KOPT-K1 (cell line): ENCODE data around the gene CAPN11.

Experiments
- H3K27ac ChIP-seq: fragments of 200-600 bp; sonication (generic); 2 replicates; pipeline ENCODE4 v1.5.1; 2016; ENCODE audit warnings: antibody characterized with exemption, mild to moderate bottlenecking, low read depth, low read length; ENCODE audit not compliant: poor library complexity, severe bottlenecking
- H3K36me3 ChIP-seq: fragments of 200-600 bp; sonication (generic); 2 replicates; pipeline ENCODE4 v1.5.1; 2017; ENCODE audit warnings: antibody characterized with exemption, mild to moderate bottlenecking, low read length, moderate library complexity; ENCODE audit not compliant: insufficient read depth
- H3K9me3 ChIP-seq: fragments of 200-600 bp; sonication (generic); 2 replicates; pipeline ENCODE4 v1.5.1; 2017; ENCODE audit warnings: antibody characterized with exemption, low read length, mild to moderate bottlenecking; ENCODE audit not compliant: insufficient read depth, poor library complexity, severe bottlenecking

CAPN11 gene

GRCh38 chr6:44161997-44162338, 3.3 kb downstream of the CAPN11 start:
- Histone ChIP-seq H3K27ac (no peak overlapping the region), H3K9me3 (no peaks in the 10 kb centered on the region), H3K36me3 (no peaks in the 10 kb centered on the region)

DNA sequence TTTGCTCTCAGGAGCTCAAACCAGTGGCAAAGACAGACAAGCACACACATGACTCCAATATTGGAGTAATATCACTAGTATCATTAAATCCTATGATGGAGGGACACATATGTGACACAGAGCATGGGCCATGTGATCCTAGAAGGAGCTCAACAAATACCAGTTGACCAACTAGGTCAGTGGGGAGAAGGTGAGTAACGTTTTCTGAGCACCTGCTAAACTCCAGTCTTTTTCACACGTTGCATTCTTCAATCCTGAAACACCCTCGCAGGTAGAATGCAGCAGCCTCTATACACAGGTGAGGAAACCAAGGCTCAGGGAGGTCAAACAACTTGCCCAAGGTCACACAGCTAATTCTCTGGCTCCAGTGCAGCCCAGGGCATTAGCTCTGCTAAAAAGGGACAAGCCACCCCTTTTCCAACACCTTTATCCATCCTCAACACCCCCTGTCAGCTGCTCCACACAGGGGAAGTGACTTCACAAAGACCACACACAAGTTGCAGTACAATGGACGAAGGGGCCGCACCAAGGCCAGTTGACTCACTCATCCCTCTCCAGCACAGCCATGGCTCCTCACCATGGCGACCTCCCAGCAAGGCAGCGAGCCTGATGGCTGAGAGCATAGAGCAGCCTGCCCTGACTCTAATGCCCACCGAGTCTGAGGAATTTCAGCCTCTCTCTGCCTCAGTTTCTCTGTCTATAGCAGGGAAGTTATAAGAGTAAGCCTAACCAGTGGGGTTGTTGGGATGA, 4.4 kb downstream of the CAPN11 start:
- no peak overlapping the region for H3K27ac ChIP-seq
- no peaks in the 10 kb centered on the region for H3K36me3 ChIP-seq
- H3K9me3 ChIP-seq = no peaks in the 10 kb centered on the region

- Histone ChIP-seq H3K9me3 (no peaks in the 10 kb centered on the region), H3K27ac (no peak overlapping the region), H3K36me3 (no peaks in the 10 kb centered on the region)
Measured at GRCh38 chr6:44166116-44166515, 7.5 kb downstream of the CAPN11 start.

- Histone ChIP-seq H3K9me3 (no peaks in the 10 kb centered on the region), H3K27ac (no peak overlapping the region), H3K36me3 (no peaks in the 10 kb centered on the region)
Measured at GRCh38 chr6:44166591-44167184, 8.1 kb downstream of the CAPN11 start.

- Histone ChIP-seq H3K27ac (no peak overlapping the region), H3K9me3 (no peaks in the 10 kb centered on the region), H3K36me3 (no peaks in the 10 kb centered on the region)
Measured at GRCh38 chr6:44167567-44167966, 8.9 kb downstream of the CAPN11 start.

- H3K36me3 ChIP-seq = no peaks in the 10 kb centered on the region
- no peak overlapping the region for H3K27ac ChIP-seq
- H3K9me3 ChIP-seq = no peaks in the 10 kb centered on the region
Measured at GRCh38 chr6:44169154-44169553, 10.5 kb downstream of the CAPN11 start.

- Histone ChIP-seq H3K27ac (no peak overlapping the region), H3K9me3 (no peaks in the 10 kb centered on the region), H3K36me3 (no peaks in the 10 kb centered on the region)
Measured at GRCh38 chr6:44169886-44170570, 11.4 kb downstream of the CAPN11 start.

DNA sequence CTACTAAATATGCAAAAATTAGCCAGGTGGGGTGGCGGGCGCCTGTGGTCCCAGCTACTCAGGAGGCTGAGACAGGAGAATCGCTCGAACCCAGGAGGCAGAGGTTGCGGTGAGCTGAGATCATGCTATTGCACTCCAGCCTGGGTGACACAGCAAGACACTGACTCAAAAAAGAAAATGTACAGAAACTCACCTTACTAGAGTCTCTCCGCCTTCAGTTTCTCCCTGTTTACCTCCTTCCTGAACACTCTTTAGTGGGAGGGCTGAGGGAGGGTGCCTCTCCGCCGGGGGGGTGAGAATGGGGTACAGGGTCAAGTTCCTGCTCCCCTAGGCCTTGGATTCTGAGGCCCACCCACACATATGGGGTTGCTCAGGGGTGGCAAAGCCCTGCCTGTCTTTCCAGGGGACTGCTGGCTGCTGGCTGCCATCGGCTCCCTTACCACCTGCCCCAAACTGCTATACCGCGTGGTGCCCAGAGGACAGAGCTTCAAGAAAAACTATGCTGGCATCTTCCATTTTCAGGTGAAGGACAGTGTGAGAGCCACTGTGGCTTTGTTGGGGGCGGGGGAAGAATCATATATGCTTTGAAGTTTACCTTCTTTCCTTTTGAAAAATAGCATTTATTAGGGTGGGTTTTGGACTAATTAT, 13.4 kb downstream of the CAPN11 start:
- Histone ChIP-seq H3K27ac (no peak overlapping the region), H3K36me3 (no peaks in the 10 kb centered on the region), H3K9me3 (no peaks in the 10 kb centered on the region)

- H3K27ac ChIP-seq = no peak overlapping the region
- no peaks in the 10 kb centered on the region for H3K9me3 ChIP-seq
- no peaks in the 10 kb centered on the region for H3K36me3 ChIP-seq
Measured at GRCh38 chr6:44172731-44173500, 14.3 kb downstream of the CAPN11 start.

DNA sequence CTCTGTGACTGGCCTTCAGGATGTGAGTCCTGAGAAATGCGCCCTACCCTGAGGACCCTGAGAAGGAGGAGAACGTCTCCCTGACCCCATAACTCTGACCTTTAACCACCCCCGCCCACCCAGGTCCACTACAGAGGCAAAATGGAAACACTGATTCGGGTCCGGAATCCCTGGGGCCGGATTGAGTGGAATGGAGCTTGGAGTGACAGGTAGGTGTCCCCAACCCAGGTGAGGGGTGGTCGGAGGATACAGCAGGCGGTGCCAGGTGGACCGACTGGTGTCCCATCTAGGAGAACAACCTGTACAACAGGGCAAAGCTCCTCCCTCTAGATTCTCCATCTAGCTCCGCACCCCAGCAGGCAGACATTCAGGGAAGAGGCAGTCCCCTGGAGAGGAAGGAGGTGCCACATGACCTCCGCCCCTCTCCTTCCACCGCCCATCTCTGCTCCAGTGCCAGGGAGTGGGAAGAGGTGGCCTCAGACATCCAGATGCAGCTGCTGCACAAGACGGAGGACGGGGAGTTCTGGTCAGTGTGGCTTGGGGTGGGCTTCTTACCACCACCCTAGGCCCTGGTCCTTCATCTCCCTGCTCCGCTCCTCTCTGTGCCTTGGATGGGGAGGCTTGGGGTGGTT, 17.6 kb downstream of the CAPN11 start:
- Histone ChIP-seq H3K9me3 (no peaks in the 10 kb centered on the region), H3K27ac (no peak overlapping the region), H3K36me3 (no peaks in the 10 kb centered on the region)

DNA sequence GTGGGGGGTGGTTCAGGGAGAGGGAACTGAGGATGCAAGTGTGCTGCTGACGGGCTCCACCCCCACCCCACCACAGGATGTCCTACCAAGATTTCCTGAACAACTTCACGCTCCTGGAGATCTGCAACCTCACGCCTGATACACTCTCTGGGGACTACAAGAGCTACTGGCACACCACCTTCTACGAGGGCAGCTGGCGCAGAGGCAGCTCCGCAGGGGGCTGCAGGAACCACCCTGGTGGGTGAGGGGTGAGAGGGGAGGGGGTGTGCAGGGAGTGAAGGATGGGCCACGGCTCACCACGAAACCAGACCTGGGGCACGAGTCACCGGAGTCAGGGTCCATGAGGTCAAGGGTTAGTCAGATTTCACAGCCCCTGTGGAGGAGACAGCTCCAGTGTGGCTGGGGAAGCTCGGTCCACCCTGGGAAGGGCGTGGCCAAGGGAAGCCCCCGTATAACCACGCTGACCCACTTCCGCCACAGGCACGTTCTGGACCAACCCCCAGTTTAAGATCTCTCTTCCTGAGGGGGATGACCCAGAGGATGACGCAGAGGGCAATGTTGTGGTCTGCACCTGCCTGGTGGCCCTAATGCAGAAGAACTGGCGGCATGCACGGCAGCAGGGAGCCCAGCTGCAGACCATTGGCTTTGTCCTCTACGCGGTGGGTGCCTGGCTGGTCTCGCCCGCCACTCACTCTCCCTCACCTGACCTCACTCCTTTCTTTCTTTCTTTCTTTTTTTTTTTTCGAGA, 18.3 kb downstream of the CAPN11 start:
- Histone ChIP-seq H3K36me3 (no peaks in the 10 kb centered on the region), H3K27ac (no peak overlapping the region), H3K9me3 (no peaks in the 10 kb centered on the region)

DNA sequence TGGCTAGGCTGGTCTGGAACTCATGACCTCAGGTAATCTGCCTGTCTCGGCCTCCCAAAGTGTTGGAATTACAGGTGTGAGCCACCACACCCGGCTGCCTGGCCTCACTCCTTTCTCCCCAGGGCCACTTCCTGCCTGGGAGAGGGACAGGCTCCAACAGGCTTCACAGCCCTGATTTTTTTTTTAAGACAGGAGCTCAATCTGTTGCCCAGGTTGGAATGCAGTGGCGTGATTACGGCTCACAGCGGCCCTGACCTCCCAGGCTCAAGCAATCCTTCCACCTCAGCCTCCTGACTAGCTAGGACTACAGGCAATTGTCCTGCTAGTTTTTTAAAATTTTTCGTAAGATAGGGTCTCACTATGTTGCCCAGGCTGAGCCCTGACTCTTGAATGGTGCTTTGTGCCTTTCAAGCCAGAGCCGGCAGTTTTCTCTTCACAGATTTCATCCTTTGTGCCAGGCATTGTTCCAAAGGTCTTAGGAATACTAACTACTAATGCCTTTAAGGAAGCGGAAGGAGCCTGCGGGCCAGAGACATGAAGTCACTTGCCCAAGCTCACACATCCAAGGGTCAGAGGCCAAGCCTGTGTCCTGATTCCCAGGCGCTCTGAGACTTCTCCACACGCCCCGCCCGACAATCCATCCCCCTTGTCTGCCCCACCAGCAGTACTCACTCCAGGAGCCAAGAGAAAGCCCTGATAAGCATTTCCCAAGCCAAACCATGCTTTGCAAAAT, 19.2 kb downstream of the CAPN11 start:
- Histone ChIP-seq H3K36me3 (no peaks in the 10 kb centered on the region), H3K9me3 (no peaks in the 10 kb centered on the region), H3K27ac (no peak overlapping the region)

DNA sequence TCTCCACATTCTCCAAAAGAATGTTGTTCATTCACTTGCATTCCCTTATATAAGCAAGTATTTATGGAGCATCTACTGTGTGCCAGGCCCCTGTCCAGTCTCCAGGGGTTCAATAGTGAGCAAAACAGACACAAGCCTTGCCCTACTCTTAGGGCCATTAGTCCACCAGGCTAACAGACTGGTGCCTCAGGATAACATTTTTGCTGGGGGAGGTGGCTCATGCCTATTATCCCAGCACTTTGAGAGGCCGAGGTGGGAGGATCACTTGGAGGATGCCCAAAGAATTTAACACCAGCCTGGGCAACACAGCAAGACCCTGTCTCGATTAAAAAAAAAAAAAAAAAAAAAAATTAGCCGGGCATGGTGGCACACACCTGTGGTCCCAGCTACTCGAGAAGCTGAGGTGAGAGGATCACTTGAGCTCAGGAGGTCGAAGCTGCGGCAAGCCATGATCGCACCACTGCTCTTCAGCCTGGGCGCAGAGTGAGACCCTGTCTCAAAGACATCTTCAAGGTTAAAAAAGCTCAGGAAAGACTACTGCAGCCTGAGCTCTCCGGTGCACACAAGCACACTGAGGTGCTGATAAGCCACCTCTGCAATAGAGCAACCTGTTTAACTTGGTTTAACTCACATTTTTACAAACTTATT, 19.9 kb downstream of the CAPN11 start:
- Histone ChIP-seq H3K36me3 (no peaks in the 10 kb centered on the region), H3K27ac (no peak overlapping the region), H3K9me3 (no peaks in the 10 kb centered on the region)
